Measurements from ENCODE around the gene MOSMO.

- TF ChIP-seq POLR2A (IDR thresholded peaks at IDR 0.05; ENCODE audit: low read length) (no peak), GATA1 (IDR thresholded peaks at IDR 0.05; ENCODE audit: low read depth, low read length) (no peak)
Measured at GRCh38 chr16:21996923-21997696, 10.8 kb upstream of the MOSMO start.
